Inferior parietal cortex (tissue), 1 donor: ENCODE measurements around the gene PRR23C.
"Not testable (repeated sequence)": the region's sequence is repeated elsewhere in the genome, so short reads cannot be mapped to it uniquely, and the experiment has no call there.

Source experiments
- DNase-seq: peaks from one replicate; pipeline ENCODE4 v3.0.0-alpha.2; 2016; ENCODE audit errors: extremely low spot score

The PRR23C gene

GRCh38 chr3:139044366-139045210 is at the start of gene PRR23C:
PRR23C (minus strand) TSS chr3:139044892; CDS start chr3:139044620, 272 bp downstream.
- no peak for DNase-seq

- no peak for DNase-seq
Observed at GRCh38 chr3:139093840-139094239, 49.1 kb upstream of the PRR23C start.

GRCh38 chr3:139088462-139089324 is 44.0 kb upstream of the PRR23C start:
- DNase-seq: no peak

GRCh38 chr3:139087621-139088020 is 42.9 kb upstream of the PRR23C start:
- DNase-seq: no peak

- no peak for DNase-seq
Observed at GRCh38 chr3:139084176-139084575, 39.5 kb upstream of the PRR23C start.

- DNase-seq: no peak
Observed at GRCh38 chr3:139074565-139075115, 29.9 kb upstream of the PRR23C start.

GRCh38 chr3:139062918-139063317 is 18.2 kb upstream of the PRR23C start:
- DNase-seq: no peak

- DNase-seq: no peak
Observed at GRCh38 chr3:139052802-139053600, 8.3 kb upstream of the PRR23C start.

- DNase-seq: no peak
Observed at GRCh38 chr3:139043554-139044365, 932 bp downstream of the PRR23C start.

GRCh38 chr3:139037478-139037877 is 7.2 kb downstream of the PRR23C start:
- DNase-seq: no peak

GRCh38 chr3:139032326-139033002 is 12.2 kb downstream of the PRR23C start:
- DNase-seq: no peak

- DNase-seq: not testable (repeated sequence)
Observed at GRCh38 chr3:139030576-139030975, 14.1 kb downstream of the PRR23C start.

- no peak for DNase-seq
Observed at GRCh38 chr3:139024968-139025367, 19.7 kb downstream of the PRR23C start.

- no peak for DNase-seq
Observed at GRCh38 chr3:139020868-139021234, 23.8 kb downstream of the PRR23C start, which contains the start of gene PRR23B. PRR23B (minus strand) TSS chr3:139020926; CDS start chr3:139020661, 265 bp downstream.

- DNase-seq: no peak
Observed at GRCh38 chr3:139020036-139020867, 24.4 kb downstream of the PRR23C start.

GRCh38 chr3:139016430-139017048 is 28.2 kb downstream of the PRR23C start:
- no peak for DNase-seq

- no peak for DNase-seq
Observed at GRCh38 chr3:139006051-139006716, 38.5 kb downstream of the PRR23C start, which contains the start of gene PRR23A. PRR23A (minus strand) TSS chr3:139006268; CDS start chr3:139006268, 0 bp downstream.
